Measurements from ENCODE around the gene TOR1AIP2. TPM values are rescaled to one million over a fixed set of nuclear protein-coding genes. Genes with fewer than 3 reads are reported as not detected.

TOR1AIP2 gene
- polyA plus RNA-seq, 1 of the 3 experiments (the other 2 are of a cell fraction), result 12.7 TPM

- H3F3A ChIP-seq (replicated peaks; ENCODE audit: insufficient read depth), result peaks cover 14% of the 10 kb centered on the region
- H3K27me3 ChIP-seq (ENCODE audit: insufficient read depth), result no peaks in the 10 kb centered on the region
- H3K4me3 ChIP-seq (ENCODE audit: low read depth in 2 of 2, low read length in 1 of 2), result no peak overlapping the region
- H3K9me2 ChIP-seq, result no peaks in the 10 kb centered on the region
- no peak overlapping the region for H3K9ac ChIP-seq
- H3K27ac ChIP-seq (ENCODE audit: low read depth in 2 of 2, low read length in 1 of 2), result no peak overlapping the region
- no peak overlapping the region for H3K4me2 ChIP-seq
- 89% methylated on average over 1 of the region's 1 CpG for WGBS (ENCODE audit: low lambda C conversion rate)
- no peaks in the 10 kb centered on the region; the same call in 1 of the 2 replicates for H3K9me3 ChIP-seq
- peaks cover 68 to 80% of the 10 kb centered on the region in 2 experiments for H3K36me3 ChIP-seq (replicated peaks in 1 of 2; ENCODE audit: control insufficient read depth in 1 of 2, insufficient read depth in 2 of 2, low read length in 1 of 2)
- no peak for DNase-seq
- CTCF ChIA-PET, result interaction anchor here (0.7 to 1.2 kb wide), 3 partner anchors 42 to 309 kb away, joined by 3 to 5 read pairs (median 3); no protein-coding TSS in a partner anchor
- H4K20me1 ChIP-seq (ENCODE audit: insufficient read depth), result peaks cover 94% of the 10 kb centered on the region
- POLR2A ChIA-PET, result no interaction called here
- no peak overlapping the region for H2AFZ ChIP-seq (ENCODE audit: low read depth)
- peaks cover 0 to 13% of the 10 kb centered on the region in 2 experiments; a peak in 3 of 4 replicates for H3K4me1 ChIP-seq (ENCODE audit: control insufficient read depth in 1 of 2, insufficient read depth in 2 of 2, low read depth in 1 of 2, low read length in 1 of 2)
- TF ChIP-seq FOXM1 (IDR thresholded peaks at IDR 0.05; ENCODE audit: low read depth), result no peak
- no peak for TF ChIP-seq MAX (IDR thresholded peaks at IDR 0.05; ENCODE audit: low read depth)
- no peak for TF ChIP-seq NRF1 (IDR thresholded peaks at IDR 0.05; ENCODE audit: low read depth, low read length)
- no peak for TF ChIP-seq RAD21 (IDR thresholded peaks at IDR 0.05; ENCODE audit: low read length)
- no peak for TF ChIP-seq USF2 (IDR thresholded peaks at IDR 0.05; ENCODE audit: borderline replicate concordance, low read depth, low read length)
- no peak for TF ChIP-seq USF1 (IDR thresholded peaks at IDR 0.05; ENCODE audit: borderline replicate concordance, low read depth)
- TF ChIP-seq REST (IDR thresholded peaks at IDR 0.05; ENCODE audit: low read depth, low read length), result no peak
- TF ChIP-seq GATA2 (CRISPR knock-in tag; IDR thresholded peaks at IDR 0.05), result no peak
- TF ChIP-seq RXRA (IDR thresholded peaks at IDR 0.05; ENCODE audit: borderline replicate concordance, low read depth), result no peak
- TF ChIP-seq YY1 (IDR thresholded peaks at IDR 0.05; ENCODE audit: low read depth), result no peak
- no peak for TF ChIP-seq ELF1 (IDR thresholded peaks at IDR 0.05)
- no peak for TF ChIP-seq SMC3 (IDR thresholded peaks at IDR 0.05; ENCODE audit: low read depth, low read length)
- TF ChIP-seq EZH2phosphoT487 (IDR thresholded peaks at IDR 0.05; ENCODE audit: borderline replicate concordance, low read depth), result no peak
- no peak for TF ChIP-seq PBX3 (IDR thresholded peaks at IDR 0.05)
- TF ChIP-seq TAF1 (IDR thresholded peaks at IDR 0.05; ENCODE audit: borderline replicate concordance, low read depth, low read length), result no peak
- no peak for TF ChIP-seq GABPA (IDR thresholded peaks at IDR 0.05; ENCODE audit: low read depth)
- TF ChIP-seq FOSL2 (IDR thresholded peaks at IDR 0.05; ENCODE audit: borderline replicate concordance, low read depth), result no peak
- peaks cover 100% of the 10 kb centered on the region for H3K79me2 ChIP-seq (ENCODE audit: insufficient read depth)
These were observed 5.7 kb downstream of the TOR1AIP2 start for GRCh38 chr1:179871940-179872339.

All from SK-N-SH (cell line).